ENCODE data around the gene NOP56.
"Not testable (repeated sequence)": the region's sequence is repeated elsewhere in the genome, so short reads cannot be mapped to it uniquely, and the experiment has no call there.

DNA sequence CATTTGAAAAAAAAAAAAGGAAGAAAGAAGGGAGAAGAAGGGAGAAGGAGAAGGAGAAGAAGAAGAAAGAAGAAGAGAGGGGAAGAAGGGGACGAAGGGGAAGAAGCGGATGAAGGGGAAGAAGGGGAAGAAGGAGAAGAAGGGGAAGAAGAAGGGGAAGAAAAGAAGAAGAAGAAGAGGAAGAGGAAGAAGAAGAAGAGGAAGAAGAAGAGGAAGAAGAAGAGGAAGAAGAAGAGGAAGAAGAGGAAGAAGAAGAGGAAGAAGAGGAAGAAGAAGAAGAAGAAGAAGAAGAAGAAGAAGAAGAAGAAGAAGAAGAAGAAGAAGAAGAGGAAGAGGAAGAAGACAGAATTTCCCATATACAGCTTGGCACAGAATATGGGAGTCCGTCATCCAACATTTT, 29.6 kb downstream of the NOP56 start:
- TF ChIP-seq, protein P1, sequence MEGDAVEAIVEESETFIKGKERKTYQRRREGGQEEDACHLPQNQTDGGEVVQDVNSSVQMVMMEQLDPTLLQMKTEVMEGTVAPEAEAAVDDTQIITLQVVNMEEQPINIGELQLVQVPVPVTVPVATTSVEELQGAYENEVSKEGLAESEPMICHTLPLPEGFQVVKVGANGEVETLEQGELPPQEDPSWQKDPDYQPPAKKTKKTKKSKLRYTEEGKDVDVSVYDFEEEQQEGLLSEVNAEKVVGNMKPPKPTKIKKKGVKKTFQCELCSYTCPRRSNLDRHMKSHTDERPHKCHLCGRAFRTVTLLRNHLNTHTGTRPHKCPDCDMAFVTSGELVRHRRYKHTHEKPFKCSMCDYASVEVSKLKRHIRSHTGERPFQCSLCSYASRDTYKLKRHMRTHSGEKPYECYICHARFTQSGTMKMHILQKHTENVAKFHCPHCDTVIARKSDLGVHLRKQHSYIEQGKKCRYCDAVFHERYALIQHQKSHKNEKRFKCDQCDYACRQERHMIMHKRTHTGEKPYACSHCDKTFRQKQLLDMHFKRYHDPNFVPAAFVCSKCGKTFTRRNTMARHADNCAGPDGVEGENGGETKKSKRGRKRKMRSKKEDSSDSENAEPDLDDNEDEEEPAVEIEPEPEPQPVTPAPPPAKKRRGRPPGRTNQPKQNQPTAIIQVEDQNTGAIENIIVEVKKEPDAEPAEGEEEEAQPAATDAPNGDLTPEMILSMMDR (IDR thresholded peaks at IDR 0.05) = not testable (repeated sequence)
- TF ChIP-seq POLR2A (IDR thresholded peaks at IDR 0.05) = not testable (repeated sequence)

All from right lobe of liver (tissue), 4 donors.